ENCODE results near the gene NLRP9. TPM values are rescaled to one million over a fixed set of nuclear protein-coding genes. Genes with fewer than 3 reads are reported as not detected.
"Not testable (repeated sequence)": the region's sequence is repeated elsewhere in the genome, so short reads cannot be mapped to it uniquely, and the experiment has no call there.

The NLRP9 gene
- total and polyA plus RNA-seq, 3 donors from 2014 or later, result 0.11 to 0.68 (median 0.39) TPM

- DNase-seq, result no peak
- Histone ChIP-seq H3K36me3 (ENCODE audit: low read depth, missing control alignments) (no peaks in the 10 kb centered on the region), H3K27me3 (no peaks in the 10 kb centered on the region), H3K4me1 (no peaks in the 10 kb centered on the region), H3K27ac (no peak overlapping the region), H3K9me3 (no peaks in the 10 kb centered on the region), H3K4me3 (no peak overlapping the region)
- no peak for TF ChIP-seq CTCF (IDR thresholded peaks at IDR 0.05)
- no peak for TF ChIP-seq POLR2A (IDR thresholded peaks at IDR 0.05)
- intact Hi-C loops (cut with DNase I; ENCODE audit: low total_unique reads), result no loop called here
- WGBS, 2 donors, result 89 to 90% methylated on average over 8 of the region's 8 CpGs
Observed at GRCh38 chr19:55723491-55723890, 14.7 kb downstream of the NLRP9 start.

GRCh38 chr19:55720801-55721200, 17.4 kb downstream of the NLRP9 start:
- no peak for TF ChIP-seq POLR2A (IDR thresholded peaks at IDR 0.05)
- no peak for TF ChIP-seq CTCF (IDR thresholded peaks at IDR 0.05)
- no peaks in the 10 kb centered on the region for H3K27me3 ChIP-seq
- intact Hi-C loops (cut with DNase I; ENCODE audit: low total_unique reads), result no loop called here
- WGBS, 2 donors, result 95 to 97% methylated on average over 3 of the region's 3 CpGs
- H3K4me1 ChIP-seq, result no peaks in the 10 kb centered on the region
- no peak overlapping the region for H3K4me3 ChIP-seq
- DNase-seq, result no peak
- H3K9me3 ChIP-seq, result no peaks in the 10 kb centered on the region
- no peaks in the 10 kb centered on the region for H3K36me3 ChIP-seq (ENCODE audit: low read depth, missing control alignments)
- no peak overlapping the region for H3K27ac ChIP-seq

- Histone ChIP-seq H3K27me3 (no peaks in the 10 kb centered on the region), H3K4me1 (no peaks in the 10 kb centered on the region), H3K9me3 (no peaks in the 10 kb centered on the region), H3K4me3 (no peak overlapping the region), H3K36me3 (ENCODE audit: low read depth, missing control alignments) (no peaks in the 10 kb centered on the region), H3K27ac (no peak overlapping the region)
- DNase-seq, result no peak
- TF ChIP-seq POLR2A (IDR thresholded peaks at IDR 0.05) (no peak), CTCF (IDR thresholded peaks at IDR 0.05) (no peak)
- 71 to 80% methylated on average over 5 of the region's 5 CpGs for WGBS, 2 donors
- intact Hi-C loops (cut with DNase I; ENCODE audit: low total_unique reads), result no loop called here
Observed at GRCh38 chr19:55720214-55720746, 17.9 kb downstream of the NLRP9 start.

GRCh38 chr19:55717879-55718711, 20.1 kb downstream of the NLRP9 start:
- intact Hi-C loops (cut with DNase I; ENCODE audit: low total_unique reads); H3K4me1 ChIP-seq; H3K9me3 ChIP-seq; H3K27me3 ChIP-seq; DNase-seq; H3K36me3 ChIP-seq (ENCODE audit: low read depth, missing control alignments); H3K27ac ChIP-seq; H3K4me3 ChIP-seq: not testable (repeated sequence)
- WGBS, 2 donors, result 15 to 51% methylated on average over 9 to 13 of the region's 13 CpGs

- Histone ChIP-seq H3K36me3 (ENCODE audit: low read depth, missing control alignments) (no peaks in the 10 kb centered on the region), H3K27ac (no peak overlapping the region), H3K4me3 (no peak overlapping the region), H3K9me3 (no peaks in the 10 kb centered on the region), H3K27me3 (no peaks in the 10 kb centered on the region), H3K4me1 (no peaks in the 10 kb centered on the region)
- no peak for TF ChIP-seq POLR2A (IDR thresholded peaks at IDR 0.05)
- no peak for TF ChIP-seq CTCF (IDR thresholded peaks at IDR 0.05)
- WGBS, 2 donors, result 72 to 76% methylated on average over 9 to 11 of the region's 11 CpGs
- DNase-seq, result no peak
- intact Hi-C loops (cut with DNase I; ENCODE audit: low total_unique reads), result no loop called here
Observed at GRCh38 chr19:55717251-55717650, 21.0 kb downstream of the NLRP9 start.

Data from testis (tissue), 3 donors.